ENCODE results near the gene KIRREL1. TPM values are rescaled to one million over a fixed set of nuclear protein-coding genes. Genes with fewer than 3 reads are reported as not detected.

Gene KIRREL1
- total RNA-seq, 4 donors from 2014 or later, result 45.2 to 61.6 (median 49.2) TPM

GRCh38 chr1:157975228-157975950 is 18.1 kb upstream of the KIRREL1 start:
- TF ChIP-seq CTCF (IDR thresholded peaks at IDR 0.05; ENCODE audit: low read depth), result no peak

- TF ChIP-seq CTCF (IDR thresholded peaks at IDR 0.05; ENCODE audit: low read depth), result no peak
Observed at GRCh38 chr1:157976888-157977287, 16.6 kb upstream of the KIRREL1 start.

- TF ChIP-seq CTCF (IDR thresholded peaks at IDR 0.05; ENCODE audit: low read depth), result no peak
Observed at GRCh38 chr1:157978586-157979403, 14.7 kb upstream of the KIRREL1 start.

- TF ChIP-seq CTCF (IDR thresholded peaks at IDR 0.05; ENCODE audit: low read depth), result no peak
Observed at GRCh38 chr1:157982136-157982535, 11.3 kb upstream of the KIRREL1 start.

DNA sequence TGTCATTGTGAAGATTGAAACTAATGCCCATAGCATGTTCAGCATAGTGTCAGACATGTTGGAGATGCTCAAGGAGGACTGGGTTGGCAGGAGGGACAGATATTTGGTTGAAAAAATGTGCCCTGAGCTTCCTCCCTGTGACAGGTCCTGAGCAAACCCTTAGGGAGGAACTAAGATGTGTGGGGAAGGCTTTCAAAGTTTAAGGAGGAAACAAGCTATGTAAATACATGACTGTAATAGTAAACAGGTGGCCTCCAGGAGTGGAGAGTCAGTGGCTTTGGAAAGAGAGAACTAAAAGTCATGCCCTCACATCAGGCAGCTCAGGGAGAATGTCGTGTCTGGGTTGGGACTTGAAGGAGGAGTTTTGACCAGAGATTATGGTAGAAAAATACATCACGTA is 9.7 kb upstream of the KIRREL1 start:
- no peak for TF ChIP-seq CTCF (IDR thresholded peaks at IDR 0.05; ENCODE audit: low read depth)

DNA sequence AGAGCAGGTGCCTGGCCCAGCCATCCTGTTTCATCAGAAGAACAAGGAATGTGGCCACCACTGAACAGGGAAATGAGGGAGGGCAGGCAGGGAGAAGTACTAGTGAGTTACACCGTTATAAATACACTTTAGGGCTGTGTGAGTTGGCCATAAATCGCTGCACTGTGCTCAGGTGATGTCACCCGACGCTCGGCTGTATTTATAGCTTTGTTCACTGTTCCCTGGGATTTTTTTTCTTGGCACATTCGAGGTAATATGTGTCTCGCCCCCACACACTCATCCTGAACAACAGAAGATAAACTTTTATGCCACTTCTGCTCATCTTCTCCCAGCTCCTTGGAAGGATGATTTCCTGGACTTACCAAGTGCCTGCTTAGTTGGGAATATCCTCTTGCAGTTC is 9.0 kb upstream of the KIRREL1 start:
- TF ChIP-seq CTCF (IDR thresholded peaks at IDR 0.05; ENCODE audit: low read depth), result no peak

DNA sequence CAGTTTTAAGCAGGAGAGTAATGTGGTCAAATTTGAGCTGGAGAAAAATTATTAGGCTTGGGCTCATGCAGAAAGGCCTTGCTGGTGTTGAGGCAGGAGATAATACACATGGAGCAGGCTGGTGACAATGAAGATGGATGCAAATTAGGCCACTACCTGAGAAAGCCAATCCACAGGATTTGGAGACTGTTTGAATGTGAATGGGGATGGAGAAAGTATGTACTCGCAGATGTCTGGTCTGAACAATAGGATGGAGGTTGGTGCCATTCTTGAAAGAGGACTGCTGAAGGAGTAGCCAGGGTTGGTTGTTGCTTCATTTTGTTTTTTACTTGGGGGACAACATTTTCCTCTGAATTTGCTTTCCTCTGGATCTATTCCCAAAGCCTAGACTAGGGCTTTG is 8.0 kb upstream of the KIRREL1 start:
- TF ChIP-seq CTCF (IDR thresholded peaks at IDR 0.05; ENCODE audit: low read depth), result no peak

Measured in subcutaneous adipose tissue (tissue), 4 donors.